K562 (cell line): ENCODE results near the gene IQUB.
"Not testable (repeated sequence)": the region's sequence is repeated elsewhere in the genome, so short reads cannot be mapped to it uniquely, and the experiment has no call there.

Source experiments
- ELF1 ChIP-seq: fragments of 200-800 bp; sonication (Bioruptor generic); IDR thresholded peaks from 2 replicates; pipeline ENCODE4 v1.6.1; 2016; ENCODE audit warnings: missing genetic modification characterization, missing compliant biosample characterization
- ILK ChIP-seq: fragments of 450-650 bp; IDR thresholded peaks from 2 replicates; pipeline ENCODE4 v1.6.1; 2016; ENCODE audit warnings: missing genetic modification characterization, low read depth, mild to moderate bottlenecking, missing compliant biosample characterization, moderate library complexity, borderline replicate concordance
- SMARCC2 ChIP-seq: fragments of 450-650 bp; IDR thresholded peaks from 2 replicates; pipeline ENCODE4 v1.6.1; 2017; ENCODE audit warnings: antibody characterized with exemption, moderate library complexity, mild to moderate bottlenecking, low read depth
- ZNF764 ChIP-seq: fragments of 250-450 bp; sonication (Bioruptor Pico); IDR thresholded peaks from 2 replicates; pipeline ENCODE4 v1.4.0; 2020; ENCODE audit warnings: low read depth, mild to moderate bottlenecking, moderate library complexity
- TF ChIP-seq, protein P1 (sequence below): sonication (generic); formaldehyde crosslinking; IDR thresholded peaks from 2 replicates; pipeline ENCODE4 v1.8.0; 2022; ENCODE audit warnings: missing genetic modification reagents, mild to moderate bottlenecking, borderline replicate concordance

DNA sequence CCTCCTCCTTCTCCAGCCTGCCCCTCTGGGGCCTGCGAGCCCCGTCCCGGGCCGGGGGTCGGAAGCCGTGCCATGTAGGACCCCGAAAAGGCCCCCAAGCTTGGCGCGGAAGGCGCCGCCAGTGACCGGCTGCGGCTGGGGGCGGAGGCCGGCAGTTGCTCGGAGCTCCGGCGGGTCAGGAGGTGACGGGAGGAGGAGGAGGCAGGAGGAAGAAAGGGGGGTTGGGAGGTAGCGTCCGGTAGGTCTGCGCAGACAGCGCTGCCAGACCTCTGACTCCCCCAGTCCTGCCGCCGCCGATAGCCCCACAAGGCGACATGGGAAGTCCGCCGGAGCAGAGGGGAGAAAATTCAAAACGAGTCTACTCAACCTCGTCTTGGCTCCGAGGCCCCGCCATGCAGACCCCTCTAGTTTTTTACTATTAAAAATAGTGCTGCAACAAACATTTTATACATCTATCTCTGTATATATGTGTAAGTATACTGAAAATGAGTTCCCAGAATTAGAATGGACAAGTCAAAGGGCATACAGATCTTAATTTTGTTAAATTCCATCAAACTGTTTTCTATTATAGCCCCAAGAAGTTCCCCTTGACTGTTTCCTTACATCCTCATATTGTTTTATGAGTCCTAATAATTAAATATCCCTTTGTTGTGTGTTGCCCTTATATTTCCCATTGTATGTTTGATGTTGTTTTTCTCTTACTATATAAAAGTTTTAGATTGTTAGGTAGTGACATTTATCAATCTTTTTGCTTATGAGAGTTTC, 1.4 kb downstream of the IQUB start:
- TF ChIP-seq ELF1 (tag); ZNF764 (CRISPR knock-in tag); ILK (tag); SMARCC2: not testable (repeated sequence)
- TF ChIP-seq, protein P1, sequence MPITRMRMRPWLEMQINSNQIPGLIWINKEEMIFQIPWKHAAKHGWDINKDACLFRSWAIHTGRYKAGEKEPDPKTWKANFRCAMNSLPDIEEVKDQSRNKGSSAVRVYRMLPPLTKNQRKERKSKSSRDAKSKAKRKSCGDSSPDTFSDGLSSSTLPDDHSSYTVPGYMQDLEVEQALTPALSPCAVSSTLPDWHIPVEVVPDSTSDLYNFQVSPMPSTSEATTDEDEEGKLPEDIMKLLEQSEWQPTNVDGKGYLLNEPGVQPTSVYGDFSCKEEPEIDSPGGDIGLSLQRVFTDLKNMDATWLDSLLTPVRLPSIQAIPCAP (CRISPR knock-in tag) = not testable (repeated sequence)
